Sigmoid colon (tissue), 7 donors: ENCODE data around the gene TMEM204. TPM values are rescaled to one million over a fixed set of nuclear protein-coding genes. Genes with fewer than 3 reads are reported as not detected.

ENCODE experiments used
- DNase-seq: peaks from one replicate; pipeline ENCODE4 v3.0.0-alpha.2; 2019
- H3K27ac ChIP-seq, 4 donors: fragments of 200-600 bp; sonication (generic); one replicate each; pipeline ENCODE4 v1.5.1; 2016 to 2019; ENCODE audit warnings: mild to moderate bottlenecking in 1 of 4
- H3K27me3 ChIP-seq, 3 donors: fragments of 200-600 bp; sonication (generic); one replicate each; pipeline ENCODE4 v1.5.1; 2019; ENCODE audit warnings: mild to moderate bottlenecking in 1 of 3
- H3K36me3 ChIP-seq, 4 donors: fragments of 200-600 bp; sonication (generic); one replicate each; pipeline ENCODE4 v1.5.1; 2016 to 2019
- H3K4me1 ChIP-seq, 4 donors: fragments of 200-600 bp; sonication (generic); one replicate each; pipeline ENCODE4 v1.5.1; 2017 to 2019
- H3K4me3 ChIP-seq, 4 donors: fragments of 200-600 bp; sonication (generic); one replicate each; pipeline ENCODE4 v1.5.1; 2017 to 2019; ENCODE audit warnings: mild to moderate bottlenecking in 2 of 4, moderate library complexity in 1 of 4
- H3K9me3 ChIP-seq, 4 donors: fragments of 200-600 bp in 3 of 4; sonication (generic) in 3 of 4; one replicate each; pipeline versions ENCODE4 v1.5.1 to v1.6.1; 2013 to 2019
- EP300 ChIP-seq, 4 donors: sonication (generic); formaldehyde crosslinking; IDR thresholded peaks; one replicate each; pipeline ENCODE4 v1.6.1; 2017; ENCODE audit warnings: antibody characterized with exemption in 4 of 4
- POLR2A ChIP-seq, 2 donors: fragments of 450-650 bp; IDR thresholded peaks; one replicate each; pipeline ENCODE4 v1.6.1; 2016; ENCODE audit warnings: antibody characterized with exemption in 2 of 2, mild to moderate bottlenecking in 2 of 2, moderate library complexity in 2 of 2
- POLR2AphosphoS5 ChIP-seq, 4 donors: sonication (generic); formaldehyde crosslinking; IDR thresholded peaks; one replicate each; pipeline ENCODE4 v1.6.1; 2017; ENCODE audit warnings: antibody characterized with exemption in 4 of 4
- WGBS, 2 donors: extraction: QIAGEN DNeasy Blood & Tissue Kit; methylation state at CpG; one replicate each; pipeline ENCODE4 v1.1.7; 2013; 5-methylcytosine and 5-hydroxymethylcytosine counted together
- intact Hi-C: fragments of 100-400 bp; cut with DNase I; formaldehyde crosslinking; loops from one replicate; pipeline ENCODE4 v1.15.1; 2023
- polyA plus RNA-seq, 3 donors: library from polyadenylated mRNA; stranded (reverse); fragments of 200-250 nt; gene quantifications; one replicate each; pipeline ENCODE4 v1.2.3, GENCODE V29; 2013
- total RNA-seq, 4 donors: library from RNA; depleted of rRNA; stranded (reverse); fragments of >200 nt; gene quantifications; one replicate each; pipeline ENCODE4 v1.1.0, GENCODE V29; 2016
- TF ChIP-seq, protein P1 (sequence below), 4 experiments: fragments of 450-650 bp in 3 of 4; fragments of 200-600 bp in 1 of 4; IDR thresholded peaks; one replicate each; pipeline ENCODE4 v1.5.1; 2016 to 2019; ENCODE audit warnings: antibody characterized with exemption in 4 of 4, mild to moderate bottlenecking in 3 of 4, moderate library complexity in 2 of 4
- donor health status: healthy with polysubstance abuse.
- donor health status: Bipolar disorder and iron deficiency.
- donor health status: healthy.

The TMEM204 gene
- total and polyA plus RNA-seq, 7 donors: 2.5 to 46.0 (median 38.0) TPM

DNA sequence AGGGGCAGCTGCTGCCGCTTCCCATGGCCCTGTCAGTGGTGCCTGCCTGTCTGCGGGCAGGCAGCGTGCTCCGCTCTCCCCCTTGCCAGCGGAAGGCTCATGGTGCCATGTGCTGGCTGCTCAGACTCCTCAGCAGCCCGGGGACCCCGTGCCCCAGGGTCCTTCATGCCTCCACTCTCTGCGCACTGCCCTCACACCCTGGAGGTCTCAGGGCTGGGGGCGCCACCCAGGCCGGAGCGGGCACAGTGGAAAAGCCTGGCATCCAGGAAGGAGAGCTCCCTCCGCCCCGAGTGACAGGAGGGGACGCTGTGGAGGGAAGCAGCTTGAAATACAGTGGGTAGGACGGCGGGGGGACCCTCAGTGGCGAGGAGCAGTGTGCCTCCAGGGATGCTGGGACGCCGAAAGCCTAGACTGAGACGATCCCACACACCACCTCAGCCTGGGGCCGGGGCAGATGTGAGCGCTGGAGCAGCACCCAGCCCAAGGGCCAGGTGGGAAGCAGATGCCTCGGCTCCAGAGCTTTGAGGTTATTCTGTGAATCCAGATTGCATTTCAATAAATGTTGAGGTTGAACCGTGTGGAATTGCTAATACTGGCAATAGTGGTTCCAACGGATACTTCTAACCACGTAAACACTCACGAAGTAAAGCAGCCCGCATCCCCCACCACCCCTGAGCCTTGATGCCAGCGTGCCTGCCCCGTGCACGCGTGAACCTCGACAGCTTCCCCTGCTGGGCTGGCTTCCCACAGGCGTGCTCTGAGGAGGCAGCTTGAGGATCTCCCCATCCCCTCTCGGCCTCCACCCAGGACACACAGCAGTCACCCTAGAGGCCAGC lies 6.5 kb downstream of the TMEM204 start:
- Histone ChIP-seq H3K9me3 (no peaks in the 10 kb centered on the region), H3K27ac (no peak overlapping the region), H3K4me1 (peaks cover 0 to 69% (median 52%) of the 10 kb centered on the region in 4 donors), H3K27me3 (no peaks in the 10 kb centered on the region), H3K36me3 (peaks cover 18 to 77% (median 41%) of the 10 kb centered on the region in 4 donors), H3K4me3 (no peak overlapping the region)
- no peak for DNase-seq
- 92 to 93% methylated on average over 35 of the region's 35 CpGs for WGBS, 2 donors
- intact Hi-C loops: no loop called here
- TF ChIP-seq POLR2AphosphoS5 (IDR thresholded peaks at IDR 0.05): no peak

DNA sequence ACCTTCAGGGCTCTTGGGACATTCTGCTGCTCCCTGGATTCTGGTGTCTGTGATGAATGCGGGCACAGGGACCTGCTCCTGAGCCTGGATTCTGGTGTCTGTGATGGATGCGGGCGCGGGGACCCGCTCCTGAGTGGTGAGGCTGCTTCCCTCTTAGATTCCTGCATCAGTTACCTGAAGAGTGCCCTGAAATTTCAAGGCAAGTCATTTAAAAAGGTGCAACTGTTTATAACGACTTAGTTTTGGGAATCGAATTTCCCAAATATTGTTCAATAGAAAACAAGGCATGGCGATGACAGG lies 7.0 kb downstream of the TMEM204 start:
- Histone ChIP-seq H3K4me3 (no peak overlapping the region), H3K27ac (no peak overlapping the region), H3K9me3 (no peaks in the 10 kb centered on the region), H3K4me1 (peaks cover 0 to 69% (median 54%) of the 10 kb centered on the region in 4 donors), H3K36me3 (peaks cover 18 to 76% (median 41%) of the 10 kb centered on the region in 4 donors), H3K27me3 (no peaks in the 10 kb centered on the region)
- intact Hi-C loops: no loop called here
- 89 to 95% methylated on average over 8 of the region's 8 CpGs for WGBS, 2 donors
- TF ChIP-seq, protein P1, sequence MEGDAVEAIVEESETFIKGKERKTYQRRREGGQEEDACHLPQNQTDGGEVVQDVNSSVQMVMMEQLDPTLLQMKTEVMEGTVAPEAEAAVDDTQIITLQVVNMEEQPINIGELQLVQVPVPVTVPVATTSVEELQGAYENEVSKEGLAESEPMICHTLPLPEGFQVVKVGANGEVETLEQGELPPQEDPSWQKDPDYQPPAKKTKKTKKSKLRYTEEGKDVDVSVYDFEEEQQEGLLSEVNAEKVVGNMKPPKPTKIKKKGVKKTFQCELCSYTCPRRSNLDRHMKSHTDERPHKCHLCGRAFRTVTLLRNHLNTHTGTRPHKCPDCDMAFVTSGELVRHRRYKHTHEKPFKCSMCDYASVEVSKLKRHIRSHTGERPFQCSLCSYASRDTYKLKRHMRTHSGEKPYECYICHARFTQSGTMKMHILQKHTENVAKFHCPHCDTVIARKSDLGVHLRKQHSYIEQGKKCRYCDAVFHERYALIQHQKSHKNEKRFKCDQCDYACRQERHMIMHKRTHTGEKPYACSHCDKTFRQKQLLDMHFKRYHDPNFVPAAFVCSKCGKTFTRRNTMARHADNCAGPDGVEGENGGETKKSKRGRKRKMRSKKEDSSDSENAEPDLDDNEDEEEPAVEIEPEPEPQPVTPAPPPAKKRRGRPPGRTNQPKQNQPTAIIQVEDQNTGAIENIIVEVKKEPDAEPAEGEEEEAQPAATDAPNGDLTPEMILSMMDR (IDR thresholded peaks at IDR 0.05): no peak
- TF ChIP-seq EP300 (IDR thresholded peaks at IDR 0.05): no peak
- DNase-seq: no peak

DNA sequence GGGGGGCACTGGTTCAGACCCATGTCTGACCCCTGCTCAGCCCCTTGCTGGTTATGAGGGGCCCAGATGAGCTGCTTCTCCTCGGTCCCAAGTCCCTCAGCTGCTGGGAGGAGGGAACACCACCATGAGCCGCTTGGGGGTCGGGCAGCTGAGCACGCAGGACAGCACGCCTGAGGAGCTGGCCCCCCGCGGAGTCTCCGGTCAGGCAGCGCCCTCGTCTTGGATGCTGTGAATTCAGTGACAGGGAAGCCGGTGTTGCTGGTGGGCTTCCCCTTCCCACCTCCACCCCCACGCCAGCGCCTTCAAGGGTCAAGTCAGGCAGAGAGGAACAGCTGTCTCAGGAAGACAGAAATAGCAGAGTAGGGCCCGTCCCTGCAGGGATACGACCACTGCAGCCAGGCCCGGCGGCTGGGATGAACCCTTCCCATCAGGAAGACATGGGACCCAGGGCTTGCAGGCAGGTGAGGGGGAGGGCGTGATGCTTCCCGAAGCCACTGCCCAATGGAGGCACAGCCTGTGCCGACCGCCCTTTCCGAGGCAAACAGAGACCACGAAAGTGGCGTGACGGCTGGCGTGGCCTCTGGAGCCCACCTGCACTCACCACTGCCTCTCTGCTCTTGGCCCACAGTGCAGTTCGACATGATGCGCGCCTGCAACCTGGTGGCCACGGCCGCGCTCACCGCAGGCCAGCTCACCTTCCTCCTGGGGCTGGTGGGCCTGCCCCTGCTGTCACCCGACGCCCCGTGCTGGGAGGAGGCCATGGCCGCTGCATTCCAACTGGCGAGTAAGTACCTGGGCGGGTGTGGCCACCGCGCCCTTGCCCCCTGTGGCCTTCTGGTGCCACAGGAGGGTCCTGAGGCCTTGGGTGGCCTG lies 8.1 kb downstream of the TMEM204 start:
- H3K27ac ChIP-seq: peak overlapping the region; percentile 76 to 85 (median 84)
- no peak for DNase-seq

DNA sequence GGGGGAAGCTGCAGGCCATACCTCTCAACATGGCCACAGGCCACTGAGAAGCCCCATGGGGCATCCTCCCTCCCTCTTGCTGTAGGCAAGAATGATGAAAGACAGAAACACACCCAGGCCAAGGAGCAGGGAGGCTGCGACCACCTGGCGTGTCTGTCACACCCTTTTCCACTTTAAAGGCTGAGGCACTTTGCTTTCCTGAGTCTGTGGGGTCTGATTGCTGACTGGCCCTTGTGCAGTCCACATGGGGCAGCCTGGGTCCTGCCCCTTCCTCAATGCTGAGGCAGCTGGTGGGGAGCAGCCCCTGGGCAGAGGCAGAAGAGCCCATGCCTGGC lies 8.7 kb downstream of the TMEM204 start:
- H3K36me3 ChIP-seq: peaks cover 9 to 60% (median 39%) of the 10 kb centered on the region in 4 donors
- H3K27ac ChIP-seq: peak overlapping the region; percentile 76 to 85 (median 84)
- DNase-seq: no peak
- H3K27me3 ChIP-seq: no peaks in the 10 kb centered on the region
- TF ChIP-seq POLR2AphosphoS5 (IDR thresholded peaks at IDR 0.05): no peak
- TF ChIP-seq, protein P1 (IDR thresholded peaks at IDR 0.05): no peak
- no peak for TF ChIP-seq EP300 (IDR thresholded peaks at IDR 0.05)
- TF ChIP-seq POLR2A (IDR thresholded peaks at IDR 0.05): no peak
- intact Hi-C loops: no loop called here
- WGBS, 2 donors: 53 to 84% methylated on average over 2 of the region's 2 CpGs
- no peak overlapping the region for H3K4me3 ChIP-seq
- peaks cover 0 to 68% (median 53%) of the 10 kb centered on the region in 4 donors for H3K4me1 ChIP-seq
- no peaks in the 10 kb centered on the region for H3K9me3 ChIP-seq

More for the DNA sequence above, 8.1 kb downstream of the TMEM204 start:
- peaks cover 0 to 71% (median 57%) of the 10 kb centered on the region in 4 donors for H3K4me1 ChIP-seq
- H3K4me3 ChIP-seq: no peak overlapping the region
- 91 to 94% methylated on average over 41 of the region's 41 CpGs for WGBS, 2 donors
- no peak for TF ChIP-seq EP300 (IDR thresholded peaks at IDR 0.05)
- peaks cover 14 to 66% (median 40%) of the 10 kb centered on the region in 4 donors for H3K36me3 ChIP-seq
- intact Hi-C loops: no loop called here
- H3K27me3 ChIP-seq: no peaks in the 10 kb centered on the region
- H3K9me3 ChIP-seq: no peaks in the 10 kb centered on the region

DNA sequence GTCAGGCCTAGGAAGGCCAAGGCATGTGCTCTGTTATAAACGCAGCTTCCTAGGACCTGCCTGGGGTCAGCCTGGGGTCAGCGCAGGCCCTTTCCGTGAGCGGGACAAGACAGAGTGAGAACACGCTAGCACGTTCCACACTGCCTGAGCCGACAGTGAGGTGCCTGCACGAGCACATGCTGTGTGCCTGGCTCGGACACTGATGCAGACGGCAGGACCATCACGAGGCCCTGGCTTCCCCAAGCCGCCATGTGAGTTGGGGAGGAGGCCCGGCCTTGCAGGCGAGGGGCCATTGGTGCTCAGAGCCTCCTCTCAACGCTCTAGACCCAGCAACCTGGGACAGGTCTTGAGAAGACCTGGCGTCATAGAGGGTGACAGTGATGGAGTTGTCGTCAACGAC lies 9.1 kb downstream of the TMEM204 start:
- no peak for TF ChIP-seq POLR2A (IDR thresholded peaks at IDR 0.05)
- TF ChIP-seq, protein P1 (IDR thresholded peaks at IDR 0.05): no peak
- TF ChIP-seq EP300 (IDR thresholded peaks at IDR 0.05): no peak
- Histone ChIP-seq H3K4me3 (no peak overlapping the region), H3K27me3 (no peaks in the 10 kb centered on the region), H3K27ac (peak overlapping the region; percentile 76 to 85 (median 84)), H3K4me1 (peaks cover 0 to 66% (median 52%) of the 10 kb centered on the region in 4 donors), H3K36me3 (peaks cover 5 to 56% (median 36%) of the 10 kb centered on the region in 4 donors), H3K9me3 (no peaks in the 10 kb centered on the region)
- 94% methylated on average over 18 of the region's 18 CpGs for WGBS, 2 donors
- intact Hi-C loops: no loop called here
- no peak for DNase-seq
